Femur (tissue), 1 donor: ENCODE measurements around the gene CDKN2AIPNL.
A peak's percentile ranks its signal among the peaks of the same experiment; 100 is the strongest.

Experiments used
- DNase-seq: peaks from one replicate; pipeline ENCODE4 v3.0.0-alpha.2; 2017

Gene CDKN2AIPNL

DNA sequence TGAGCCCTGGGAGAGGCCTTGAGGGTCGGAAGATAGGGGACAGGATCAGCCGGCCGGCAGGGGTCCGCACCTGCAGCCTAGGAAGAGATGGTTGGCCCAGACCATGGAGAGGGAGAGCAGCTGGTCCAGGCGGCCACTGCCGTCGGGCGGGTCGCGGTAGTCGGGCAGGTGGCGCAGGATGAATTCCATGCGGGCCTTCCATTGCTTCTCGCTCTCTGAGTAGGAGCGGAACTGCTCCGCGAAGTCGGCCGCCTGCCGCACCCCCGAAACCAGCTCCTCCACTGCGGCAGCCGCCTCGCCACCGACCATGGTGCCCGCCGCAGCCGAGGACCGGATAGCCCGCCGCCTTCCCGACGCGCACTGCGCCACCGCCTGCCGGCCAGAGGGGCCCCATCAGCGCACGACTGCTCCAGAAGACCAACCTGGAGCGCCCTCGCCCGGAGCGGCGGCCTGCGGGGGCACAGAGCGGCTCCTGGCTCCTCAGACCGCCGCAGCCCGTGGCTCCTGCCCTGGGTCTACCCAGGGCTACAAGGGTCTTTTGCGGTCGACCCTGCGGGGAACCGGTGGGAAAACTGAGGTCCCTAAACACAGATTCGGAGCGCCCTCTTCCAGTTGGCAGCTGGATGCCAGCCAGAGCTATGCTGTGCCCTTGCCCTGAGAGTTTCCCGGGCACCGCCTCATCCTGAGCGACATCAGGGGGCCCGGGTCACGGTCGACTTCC, at the start of gene CDKN2AIPNL:
TSS of gene CDKN2AIPNL (minus strand) at position 336 of the 721 bp plus-strand sequence. CDS start at position 309, 27 bp downstream.
- peak; percentile 93 for DNase-seq

- DNase-seq: no peak
Measured at GRCh38 chr5:134460551-134460950, 48.9 kb upstream of the CDKN2AIPNL start.

- no peak for DNase-seq
Measured at GRCh38 chr5:134459491-134459890, 47.8 kb upstream of the CDKN2AIPNL start.

DNA sequence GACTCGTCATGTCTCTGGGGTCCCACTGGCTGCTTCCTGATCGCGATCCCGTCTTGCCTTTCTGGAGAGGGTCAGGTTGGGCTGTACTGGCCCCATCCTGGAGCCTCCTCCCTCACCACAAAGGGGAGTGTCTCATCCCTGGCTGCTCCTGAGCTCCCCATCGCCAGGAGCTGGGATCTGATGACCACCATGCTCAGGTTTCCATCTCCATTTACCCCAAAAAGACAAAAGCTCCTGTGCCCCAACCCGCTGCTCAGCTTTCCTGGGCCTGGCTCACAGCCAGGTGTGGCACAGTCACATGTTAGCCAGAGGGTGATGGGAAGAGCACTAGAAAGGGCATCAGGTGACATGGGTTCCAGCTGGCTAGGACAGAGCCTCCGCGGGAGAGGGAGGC, 47.3 kb upstream of the CDKN2AIPNL start:
- DNase-seq: no peak

DNA sequence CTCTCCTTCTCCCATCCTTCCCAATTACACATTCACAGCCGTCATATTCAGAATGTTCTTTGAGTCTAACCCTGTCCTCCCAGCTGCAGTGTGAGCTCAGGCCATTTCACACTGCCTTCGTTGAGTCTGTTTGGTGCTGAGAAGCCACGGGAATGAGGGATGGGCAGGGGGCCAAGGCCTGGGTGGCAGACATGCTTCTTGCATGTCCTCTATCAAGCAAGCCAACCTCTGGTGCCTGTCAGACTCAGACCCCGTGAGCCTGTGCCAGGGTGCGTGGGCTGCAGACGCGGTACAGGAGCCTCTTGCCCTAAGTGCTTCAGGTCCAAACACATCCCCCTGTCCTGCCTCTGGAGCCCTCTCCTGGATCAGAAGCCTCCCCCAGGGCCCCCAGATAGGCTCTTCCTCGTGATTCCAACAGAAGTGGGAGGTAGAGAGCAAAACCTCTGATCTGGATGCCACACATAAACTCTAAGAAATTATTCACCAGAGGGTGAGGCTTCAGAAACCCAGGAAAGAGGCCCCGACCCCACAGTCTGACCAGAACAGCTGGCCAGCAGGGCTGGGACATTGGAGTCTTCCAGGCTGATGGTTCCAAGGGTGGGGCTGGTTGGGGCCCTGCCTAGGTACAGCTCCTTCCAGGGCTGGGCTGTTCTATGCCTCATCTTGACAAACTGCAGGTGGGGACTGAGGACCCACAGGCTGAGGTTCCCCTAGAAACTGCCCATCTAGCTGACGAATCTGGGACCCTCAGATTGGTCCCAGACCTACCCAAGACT, 46.7 kb upstream of the CDKN2AIPNL start:
- DNase-seq: peak; percentile 47

GRCh38 chr5:134457801-134458200, 46.1 kb upstream of the CDKN2AIPNL start:
- no peak for DNase-seq

- no peak for DNase-seq
Measured at GRCh38 chr5:134456825-134457224, 45.1 kb upstream of the CDKN2AIPNL start.

DNA sequence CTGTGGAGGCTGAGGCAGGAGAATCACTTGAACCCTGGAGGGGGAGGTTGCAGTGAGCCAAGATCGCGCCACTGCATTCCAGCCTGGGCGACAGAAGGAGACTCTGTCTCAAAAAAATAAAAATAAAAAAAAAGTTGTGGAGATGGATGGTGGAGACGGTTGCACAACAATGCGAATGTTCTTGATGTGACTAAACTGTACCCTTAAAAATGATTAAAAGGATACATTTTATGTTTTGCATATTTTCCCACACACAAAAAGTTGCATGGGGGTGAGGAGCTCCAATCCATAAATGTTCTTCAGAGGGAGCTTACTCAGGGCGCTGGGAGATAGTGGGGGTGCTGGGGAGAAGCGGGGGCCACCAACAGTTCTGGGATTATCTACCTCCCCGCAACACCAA, 43.8 kb upstream of the CDKN2AIPNL start:
- DNase-seq: no peak

- no peak for DNase-seq
Measured at GRCh38 chr5:134453016-134453415, 41.3 kb upstream of the CDKN2AIPNL start.

GRCh38 chr5:134451936-134452505, 40.3 kb upstream of the CDKN2AIPNL start:
- no peak for DNase-seq

DNA sequence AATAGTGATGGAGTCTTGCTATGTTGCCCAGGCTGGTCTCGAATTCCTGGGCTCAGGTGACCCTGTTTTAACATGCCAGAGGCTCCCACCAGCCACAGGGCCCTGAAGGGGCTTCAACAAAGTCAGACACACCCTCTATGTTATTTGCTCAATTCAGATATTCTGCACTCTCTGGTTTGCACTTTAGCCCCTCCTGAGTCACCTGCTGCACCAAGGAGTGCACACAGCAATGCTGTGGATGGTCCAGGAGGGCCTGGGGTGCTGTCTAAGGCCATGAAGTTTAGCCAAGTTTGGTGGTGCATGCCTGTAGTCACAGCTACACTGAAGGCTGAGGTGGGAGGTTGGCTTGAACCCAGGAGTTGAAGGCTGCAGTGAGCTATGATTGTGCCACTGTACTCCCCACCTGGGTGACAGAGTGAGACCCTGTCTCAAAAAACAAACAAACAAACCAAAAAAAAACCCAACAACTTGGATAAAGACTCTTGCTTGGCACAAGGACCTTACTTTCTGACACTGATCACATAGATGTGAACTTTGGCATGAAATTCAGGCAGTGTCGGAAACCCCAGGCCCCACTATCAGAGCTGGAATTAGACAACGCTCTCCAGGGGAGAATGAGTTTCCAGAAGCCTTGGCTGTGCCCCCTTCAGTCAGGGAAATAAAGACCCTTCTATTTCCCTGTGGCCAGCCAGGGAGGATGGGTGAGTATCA, 39.7 kb upstream of the CDKN2AIPNL start:
- no peak for DNase-seq

DNA sequence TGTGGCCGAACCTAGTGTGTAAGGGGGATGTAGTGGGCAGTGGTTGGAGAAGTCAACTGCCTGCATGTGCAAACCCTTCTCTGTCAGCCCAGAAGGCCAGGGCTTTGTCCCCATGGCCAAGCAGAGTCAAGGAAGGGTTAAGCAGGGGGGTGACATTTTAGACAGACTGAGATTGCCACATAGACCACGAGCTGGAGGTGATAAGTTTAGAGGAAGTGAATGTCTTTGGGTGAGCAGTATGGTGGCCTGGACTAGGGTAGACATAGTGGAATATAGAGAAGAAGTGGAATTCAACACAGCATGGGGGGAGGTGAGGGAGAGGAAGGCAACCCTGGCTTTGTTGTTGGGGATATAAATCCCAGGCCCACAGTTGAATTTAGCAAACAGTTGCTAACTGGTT, 38.7 kb upstream of the CDKN2AIPNL start:
- no peak for DNase-seq

GRCh38 chr5:134449167-134449566, 37.5 kb upstream of the CDKN2AIPNL start:
- no peak for DNase-seq

DNA sequence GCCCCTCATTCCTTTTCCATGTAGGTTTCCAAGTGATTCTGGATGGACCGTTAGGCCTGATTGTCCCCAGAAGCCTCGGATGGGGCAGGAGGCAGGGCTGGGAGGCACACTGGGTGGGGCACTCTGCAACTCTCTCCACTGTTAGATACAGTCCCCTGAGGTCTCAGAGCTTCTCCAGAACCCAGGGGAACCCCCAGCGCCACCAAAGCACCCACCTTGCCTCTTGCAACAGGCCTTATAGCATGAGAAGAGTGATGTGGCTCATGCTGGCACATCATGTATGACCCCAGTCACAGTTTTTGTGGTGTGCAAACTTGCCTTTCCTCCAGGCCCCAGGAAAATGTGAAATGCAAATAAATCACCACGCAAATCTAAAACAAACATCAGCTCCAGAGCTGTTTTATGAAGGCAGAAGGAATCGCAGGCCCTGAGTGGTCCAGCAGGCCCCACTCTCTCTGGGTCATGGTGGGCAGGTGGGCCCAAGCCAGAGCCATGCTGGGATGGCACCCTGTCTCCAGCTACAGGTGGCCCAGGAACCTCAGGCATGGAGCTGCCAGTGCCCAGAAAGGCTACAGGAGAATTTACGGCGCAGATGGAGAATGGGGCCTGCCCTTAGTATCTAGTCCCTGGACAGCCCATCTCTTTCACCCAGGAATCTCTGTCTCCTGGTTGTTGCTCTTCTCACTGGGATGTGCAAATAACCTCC, 36.3 kb upstream of the CDKN2AIPNL start:
- DNase-seq: no peak

DNA sequence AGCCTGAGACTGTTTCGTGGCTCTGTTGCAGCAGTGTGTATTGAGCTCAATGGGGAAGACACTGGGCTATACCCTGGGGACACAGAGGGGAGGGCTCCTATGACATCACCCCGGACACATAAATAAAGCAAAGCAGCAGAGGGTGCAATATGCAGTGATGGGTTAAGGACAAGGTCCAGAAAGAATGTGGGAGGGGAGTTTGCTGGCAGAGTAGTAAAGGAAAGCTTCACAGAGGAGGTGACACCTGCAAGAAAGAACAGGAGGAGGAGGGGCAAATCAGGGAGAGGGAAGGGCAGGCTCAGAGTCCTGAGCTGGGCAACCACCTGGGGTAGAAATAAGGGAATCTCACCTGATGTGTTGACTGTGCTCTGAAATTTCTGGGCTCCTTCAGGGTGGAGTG, 35.3 kb upstream of the CDKN2AIPNL start:
- DNase-seq: no peak

DNA sequence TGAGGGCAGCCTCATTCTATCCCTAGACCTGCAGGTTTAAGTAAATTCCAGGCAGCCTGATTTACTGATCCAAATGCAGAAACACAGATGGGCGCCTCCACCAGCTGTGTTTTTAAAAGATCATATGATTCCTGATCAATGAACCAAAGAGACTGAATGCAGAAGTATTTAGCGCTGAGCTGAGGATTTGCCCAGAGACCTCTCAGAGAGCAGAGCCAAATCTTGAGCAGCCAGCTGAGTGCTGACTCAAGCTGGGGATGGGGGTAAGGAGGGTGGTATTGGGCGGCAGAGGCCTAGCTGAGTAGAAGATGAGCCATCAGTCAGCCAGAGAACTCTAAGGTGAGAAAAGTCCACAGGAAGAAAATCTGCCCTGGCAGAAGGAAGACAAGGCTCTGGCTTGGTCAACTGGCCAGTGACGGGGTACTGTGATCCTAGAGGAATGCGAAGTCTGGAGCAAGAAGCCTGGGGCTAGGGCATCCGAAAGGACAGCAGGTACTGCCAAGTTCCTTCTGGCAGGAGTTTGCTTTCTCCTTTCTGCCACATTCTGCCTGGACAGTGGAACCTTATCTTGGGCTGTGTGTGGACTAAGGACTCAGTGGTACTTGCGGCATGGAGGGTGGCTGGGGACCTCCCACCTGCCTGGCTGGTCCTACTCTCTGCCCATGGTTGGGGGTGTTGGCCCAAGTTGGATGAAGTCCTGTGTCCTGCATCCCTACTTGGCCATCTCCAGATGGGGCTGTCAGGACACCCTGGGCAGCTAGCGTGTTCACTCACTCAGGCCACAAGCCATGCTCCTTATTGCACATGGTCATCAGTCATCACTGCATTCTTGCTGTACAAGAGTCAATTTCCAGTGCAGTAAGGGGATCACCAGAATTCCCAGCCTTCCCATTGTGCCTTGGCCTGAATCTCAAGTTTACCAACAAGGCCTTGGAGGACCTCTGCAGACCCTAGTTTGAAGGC, 34.5 kb upstream of the CDKN2AIPNL start:
- no peak for DNase-seq

GRCh38 chr5:134444941-134445471, 33.3 kb upstream of the CDKN2AIPNL start:
- no peak for DNase-seq

GRCh38 chr5:134440201-134440755, 28.6 kb upstream of the CDKN2AIPNL start:
- DNase-seq: no peak

DNA sequence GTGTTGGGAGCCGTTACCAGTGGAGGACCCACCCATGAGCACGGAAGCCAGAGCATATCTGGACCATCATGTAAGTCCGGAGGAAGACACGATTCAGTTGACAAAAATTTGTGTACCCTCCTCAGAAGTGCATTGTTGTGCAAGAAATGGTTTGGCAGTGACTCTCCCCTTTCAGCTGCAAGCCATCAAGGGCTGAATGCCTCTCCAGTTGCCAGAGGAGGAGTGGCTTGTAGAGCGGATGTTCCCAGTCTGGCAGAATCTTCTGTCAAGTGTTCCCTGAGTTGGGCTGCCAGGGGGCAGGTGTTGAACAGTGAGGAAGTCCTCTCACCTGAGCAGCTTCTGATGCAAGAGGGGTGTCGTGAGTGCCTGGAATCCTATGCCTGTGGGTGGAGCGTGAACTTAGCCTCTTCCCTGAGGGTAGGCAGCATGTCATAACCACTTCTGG, 27.6 kb upstream of the CDKN2AIPNL start:
- DNase-seq: peak; percentile 73

DNA sequence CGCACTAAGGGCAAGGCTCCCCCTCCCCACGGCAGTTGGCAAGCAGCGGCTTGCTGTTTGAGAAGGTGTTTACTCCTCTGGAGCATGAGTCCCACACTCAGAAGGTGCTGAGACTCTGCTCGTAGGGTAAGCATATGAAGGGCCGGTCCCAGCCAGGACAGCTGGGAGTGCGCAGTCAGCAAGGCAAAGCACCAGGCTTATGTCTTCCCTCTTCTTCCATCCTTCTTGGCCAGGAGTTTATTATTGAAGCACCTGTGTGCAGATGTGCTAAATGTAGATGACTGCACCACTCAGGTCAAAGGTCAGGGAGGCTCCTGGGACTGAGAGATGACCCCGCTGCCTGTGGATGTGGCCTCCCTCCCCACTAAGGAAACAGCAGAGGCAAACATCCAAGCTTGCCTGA, 27.0 kb upstream of the CDKN2AIPNL start:
- no peak for DNase-seq
